ENCODE data around the gene XRCC5.

DNA sequence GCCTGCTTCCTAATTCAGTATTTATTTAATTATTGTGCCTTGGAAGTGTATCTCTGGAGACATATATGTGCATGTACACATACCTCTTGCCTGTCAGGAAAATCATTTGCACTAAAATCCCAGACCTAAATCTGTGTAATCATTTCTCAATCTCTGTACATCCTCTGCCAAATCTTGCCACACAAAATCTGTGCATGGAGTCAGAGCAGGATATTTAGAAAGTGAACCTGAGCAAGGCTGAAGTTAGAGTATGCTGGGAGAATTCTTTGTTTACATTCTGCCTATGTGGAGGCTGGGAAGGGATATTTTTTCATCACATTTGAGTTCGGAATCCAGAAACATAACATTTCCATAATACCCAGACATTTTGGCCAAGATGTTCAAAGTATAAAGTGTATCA, 9.3 kb downstream of the XRCC5 start:
- TF ChIP-seq SUZ12 (IDR thresholded peaks at IDR 0.05; ENCODE audit: extremely low read depth, insufficient read depth, insufficient read length) (no peak), YY1 (IDR thresholded peaks at IDR 0.05; ENCODE audit: insufficient read depth, insufficient read length) (no peak)
